H1 (cell line): ENCODE data around the gene MYPN. TPM values are rescaled to one million over a fixed set of nuclear protein-coding genes. Genes with fewer than 3 reads are reported as not detected.

Experiments
- EGR1 ChIP-seq: IDR thresholded peaks from 2 replicates; pipeline ENCODE4 v1.6.1; 2011; ENCODE audit warnings: low read depth, low read length, borderline replicate concordance
- EP300 ChIP-seq, 2 experiments: IDR thresholded peaks; 1 replicate in 1 of 2; 2 replicates in 1 of 2; pipeline ENCODE4 v1.6.1; 2011 to 2012; ENCODE audit warnings: low read depth in 2 of 2, low read length in 2 of 2, mild to moderate bottlenecking in 2 of 2, borderline replicate concordance in 1 of 2, inconsistent platforms in 1 of 2, moderate library complexity in 1 of 2
- GTF2F1 ChIP-seq: IDR thresholded peaks from 2 replicates; pipeline ENCODE4 v1.6.1; 2012; ENCODE audit warnings: low read depth, low read length, improper control_type of control experiment, borderline replicate concordance
- NRF1 ChIP-seq: IDR thresholded peaks from 2 replicates; pipeline ENCODE4 v1.6.1; 2011; ENCODE audit warnings: mild to moderate bottlenecking, low read depth, low read length, improper control_type of control experiment
- SP2 ChIP-seq: IDR thresholded peaks from 2 replicates; pipeline ENCODE4 v1.6.1; 2012; ENCODE audit warnings: mild to moderate bottlenecking, low read length, inconsistent platforms
- polyA plus RNA-seq, 7 experiments: library from polyadenylated mRNA; depleted of rRNA in 3 of 7; stranded (reverse) in 5 of 7; unstranded in 2 of 7; fragments of >200 nt in 5 of 7; fragments of 200-250 nt in 2 of 7; gene quantifications; 1 replicate in 5 of 7; 2 replicates in 1 of 7; 4 replicates in 1 of 7; pipeline versions ENCODE4 v1.2.1 to v1.2.3, GENCODE V29; 2011 to 2013; ENCODE audit warnings: missing spikeins in 2 of 7, mixed read lengths in 2 of 7
- total RNA-seq: library from RNA; stranded (reverse); fragmentation: NEBNext Ultra II Directional; extraction: Animal tissue kit (Norgen Biotek cat#: 25700); gene quantifications from 2 replicates; pipeline ENCODE4 v1.2.1, GENCODE V29; 2021

MYPN gene
- total and polyA plus RNA-seq, 2 of the 8 experiments (the other 6 are each of a cell fraction or from before 2014, with no cell fraction given): not detected

- no peak for TF ChIP-seq NRF1
- no peak for TF ChIP-seq EGR1
- TF ChIP-seq SP2: no peak
- no peak for TF ChIP-seq EP300 (IDR thresholded peaks at IDR 0.05; ENCODE audit: borderline replicate concordance in 1 of 2, low read depth in 2 of 2, low read length in 2 of 2)
- TF ChIP-seq GTF2F1: no peak
Measured at GRCh38 chr10:68145705-68146104, 36.4 kb downstream of the MYPN start (continued).
